SJSA1 (cell line): ENCODE results near the gene TP63. TPM values are rescaled to one million over a fixed set of nuclear protein-coding genes. Genes with fewer than 3 reads are reported as not detected.
"Not testable (repeated sequence)": the region's sequence is repeated elsewhere in the genome, so short reads cannot be mapped to it uniquely, and the experiment has no call there.

ENCODE experiments used
- DNase-seq, 2 experiments: peaks; one replicate each; pipeline ENCODE4 v3.0.0-alpha.2; 2015 to 2020; ENCODE audit warnings: low spot score in 2 of 2, low read depth in 1 of 2
- H3K27ac ChIP-seq: fragments of 250-450 bp; sonication (Bioruptor Pico); 2 replicates; pipeline ENCODE4 v1.5.1; 2020; ENCODE audit warnings: mild to moderate bottlenecking, moderate library complexity
- H3K27me3 ChIP-seq: fragments of 250-450 bp; sonication (Bioruptor Pico); replicated peaks from 2 replicates; pipeline ENCODE4 v1.5.1; 2020; ENCODE audit warnings: mild to moderate bottlenecking, moderate library complexity
- H3K36me3 ChIP-seq: fragments of 250-450 bp; sonication (Bioruptor Pico); 2 replicates; pipeline ENCODE4 v1.5.1; 2020; ENCODE audit warnings: mild to moderate bottlenecking
- H3K4me1 ChIP-seq: fragments of 250-450 bp; sonication (Bioruptor Pico); replicated peaks from 2 replicates; pipeline ENCODE4 v1.6.1; 2021; ENCODE audit warnings: mild to moderate bottlenecking
- H3K4me3 ChIP-seq: fragments of 250-450 bp; sonication (Bioruptor Pico); 2 replicates; pipeline ENCODE4 v1.5.1; 2020; ENCODE audit warnings: mild to moderate bottlenecking
- H3K9me3 ChIP-seq: fragments of 250-450 bp; sonication (Bioruptor Pico); replicated peaks from 2 replicates; pipeline ENCODE4 v1.5.1; 2020; ENCODE audit warnings: mild to moderate bottlenecking
- total RNA-seq: library from RNA; depleted of rRNA; stranded (reverse); fragments of >200 nt; shearing (Covaris generic); gene quantifications from 2 replicates; pipeline ENCODE4 v1.2.3, GENCODE V29; 2014

Gene TP63
- total RNA-seq, 1 experiment from 2014 or later = not detected

- Histone ChIP-seq H3K4me1 (peaks cover 5% of the 10 kb centered on the region; the same call in 1 of the 2 replicates), H3K9me3 (no peaks in the 10 kb centered on the region), H3K27me3 (no peaks in the 10 kb centered on the region), H3K27ac (no peak overlapping the region), H3K36me3 (no peaks in the 10 kb centered on the region), H3K4me3 (no peak overlapping the region)
- DNase-seq = no peak
Observed at GRCh38 chr3:189635339-189635738, 4.2 kb downstream of the TP63 start.

GRCh38 chr3:189636048-189636447 is 4.9 kb downstream of the TP63 start:
- Histone ChIP-seq H3K27ac (no peak overlapping the region), H3K4me1 (peaks cover 3% of the 10 kb centered on the region; the same call in 1 of the 2 replicates), H3K27me3 (no peaks in the 10 kb centered on the region), H3K36me3 (no peaks in the 10 kb centered on the region), H3K9me3 (no peaks in the 10 kb centered on the region), H3K4me3 (no peak overlapping the region)
- DNase-seq = no peak

GRCh38 chr3:189637750-189638149 is 6.6 kb downstream of the TP63 start:
- H3K4me1 ChIP-seq = no peaks in the 10 kb centered on the region
- DNase-seq = no peak
- no peaks in the 10 kb centered on the region for H3K36me3 ChIP-seq
- no peaks in the 10 kb centered on the region for H3K27me3 ChIP-seq
- no peak overlapping the region for H3K4me3 ChIP-seq
- no peak overlapping the region for H3K27ac ChIP-seq
- no peaks in the 10 kb centered on the region for H3K9me3 ChIP-seq

- Histone ChIP-seq H3K4me3 (no peak overlapping the region), H3K9me3 (no peaks in the 10 kb centered on the region), H3K27me3 (no peaks in the 10 kb centered on the region), H3K36me3 (no peaks in the 10 kb centered on the region), H3K4me1 (no peaks in the 10 kb centered on the region), H3K27ac (no peak overlapping the region)
- no peak for DNase-seq
Observed at GRCh38 chr3:189638276-189639031, 7.3 kb downstream of the TP63 start.

- no peak overlapping the region for H3K27ac ChIP-seq
- no peaks in the 10 kb centered on the region for H3K4me1 ChIP-seq
- no peaks in the 10 kb centered on the region for H3K9me3 ChIP-seq
- DNase-seq = no peak
- no peak overlapping the region for H3K4me3 ChIP-seq
- H3K36me3 ChIP-seq = no peaks in the 10 kb centered on the region
- no peaks in the 10 kb centered on the region for H3K27me3 ChIP-seq
Observed at GRCh38 chr3:189641776-189642175, 10.6 kb downstream of the TP63 start.

GRCh38 chr3:189646853-189647542 is 15.8 kb downstream of the TP63 start:
- Histone ChIP-seq H3K36me3 (no peaks in the 10 kb centered on the region), H3K4me3 (no peak overlapping the region), H3K27ac (no peak overlapping the region), H3K9me3 (no peaks in the 10 kb centered on the region), H3K27me3 (no peaks in the 10 kb centered on the region), H3K4me1 (no peaks in the 10 kb centered on the region)
- no peak for DNase-seq

GRCh38 chr3:189652042-189652441 is 20.9 kb downstream of the TP63 start:
- DNase-seq = peak in 1 of 2 experiments; percentile 23
- Histone ChIP-seq H3K27ac (no peak overlapping the region), H3K4me1 (no peaks in the 10 kb centered on the region), H3K9me3 (no peaks in the 10 kb centered on the region), H3K27me3 (no peaks in the 10 kb centered on the region), H3K36me3 (no peaks in the 10 kb centered on the region), H3K4me3 (no peak overlapping the region)

GRCh38 chr3:189655617-189656016 is 24.4 kb downstream of the TP63 start:
- DNase-seq = no peak
- H3K9me3 ChIP-seq = no peaks in the 10 kb centered on the region

GRCh38 chr3:189659571-189659970 is 28.4 kb downstream of the TP63 start:
- Histone ChIP-seq H3K9me3 (no peaks in the 10 kb centered on the region), H3K4me3 (no peak overlapping the region), H3K36me3 (no peaks in the 10 kb centered on the region), H3K27ac (no peak overlapping the region), H3K4me1 (peaks cover 7% of the 10 kb centered on the region), H3K27me3 (no peaks in the 10 kb centered on the region)
- DNase-seq = no peak

More at GRCh38 chr3:189655617-189656016, 24.4 kb downstream of the TP63 start:
- Histone ChIP-seq H3K36me3 (no peaks in the 10 kb centered on the region), H3K4me1 (no peaks in the 10 kb centered on the region), H3K27ac (no peak overlapping the region), H3K4me3 (no peak overlapping the region), H3K27me3 (no peaks in the 10 kb centered on the region)

GRCh38 chr3:189664311-189664710 is 33.1 kb downstream of the TP63 start:
- Histone ChIP-seq H3K4me3 (no peak overlapping the region), H3K9me3 (no peaks in the 10 kb centered on the region), H3K27ac (no peak overlapping the region), H3K4me1 (peaks cover 10% of the 10 kb centered on the region), H3K36me3 (no peaks in the 10 kb centered on the region), H3K27me3 (no peaks in the 10 kb centered on the region)
- DNase-seq = peak in 1 of 2 experiments; percentile 38

- DNase-seq, H3K9me3 ChIP-seq, H3K27ac ChIP-seq, H3K36me3 ChIP-seq, H3K27me3 ChIP-seq, H3K4me1 ChIP-seq, H3K4me3 ChIP-seq: not testable (repeated sequence)
Observed at GRCh38 chr3:189672346-189672745, 41.2 kb downstream of the TP63 start.

- Histone ChIP-seq H3K4me1 (no peaks in the 10 kb centered on the region), H3K27ac (no peak overlapping the region), H3K27me3 (no peaks in the 10 kb centered on the region)
Observed at GRCh38 chr3:189673535-189673934, 42.3 kb downstream of the TP63 start.

GRCh38 chr3:189674249-189674913 is 43.2 kb downstream of the TP63 start:
- Histone ChIP-seq H3K4me1 (no peaks in the 10 kb centered on the region), H3K36me3 (no peaks in the 10 kb centered on the region), H3K27ac (no peak overlapping the region), H3K9me3 (no peaks in the 10 kb centered on the region), H3K4me3 (no peak overlapping the region), H3K27me3 (no peaks in the 10 kb centered on the region)
- no peak for DNase-seq

More at GRCh38 chr3:189673535-189673934, 42.3 kb downstream of the TP63 start:
- DNase-seq = no peak
- H3K36me3 ChIP-seq = no peaks in the 10 kb centered on the region
- H3K9me3 ChIP-seq = no peaks in the 10 kb centered on the region
- H3K4me3 ChIP-seq = no peak overlapping the region

GRCh38 chr3:189677667-189678066 is 46.5 kb downstream of the TP63 start:
- DNase-seq = no peak
- Histone ChIP-seq H3K4me1 (no peaks in the 10 kb centered on the region), H3K36me3 (no peaks in the 10 kb centered on the region), H3K4me3 (no peak overlapping the region), H3K27ac (no peak overlapping the region), H3K27me3 (no peaks in the 10 kb centered on the region), H3K9me3 (no peaks in the 10 kb centered on the region)
